Measurements from ENCODE around the gene FAM200A. TPM values are rescaled to one million over a fixed set of nuclear protein-coding genes. Genes with fewer than 3 reads are reported as not detected.

Gene FAM200A
- total and polyA plus RNA-seq, 2 of the 13 experiments (the other 11 are each of a cell fraction or from before 2014, with no cell fraction given) = 4.7 to 6.3 TPM

GRCh38 chr7:99559175-99559915 lies 7.4 kb upstream of the FAM200A start (continued):
- TF ChIP-seq RNF219 (CRISPR knock-in tag; IDR thresholded peaks at IDR 0.05) (no peak), MAX (IDR thresholded peaks at IDR 0.05) (no peak), NR2F2 (IDR thresholded peaks at IDR 0.05; ENCODE audit: borderline replicate concordance, low read depth) (no peak), NCOR1 (IDR thresholded peaks at IDR 0.05; ENCODE audit: borderline replicate concordance, low read length) (no peak), ZSCAN29 (CRISPR knock-in tag; conservative IDR thresholded peaks at IDR 0.05) (no peak), ZMYM2 (CRISPR knock-in tag; IDR thresholded peaks at IDR 0.05) (no peak), ZNF619 (CRISPR knock-in tag; IDR thresholded peaks at IDR 0.05) (no peak), HMG20B (CRISPR knock-in tag; conservative IDR thresholded peaks at IDR 0.05) (no peak), KLF9 (CRISPR knock-in tag; IDR thresholded peaks at IDR 0.05; ENCODE audit: low read depth) (no peak), ZFP82 (CRISPR knock-in tag; IDR thresholded peaks at IDR 0.05; ENCODE audit: borderline replicate concordance) (no peak), ZNF558 (CRISPR knock-in tag; IDR thresholded peaks at IDR 0.05; ENCODE audit: borderline replicate concordance) (peak; percentile 53; the same call in 1 of the 2 replicates), ZNF549 (CRISPR knock-in tag; IDR thresholded peaks at IDR 0.05) (no peak), BRCA1 (CRISPR knock-in tag; IDR thresholded peaks at IDR 0.05) (no peak), ZFP1 (CRISPR knock-in tag; IDR thresholded peaks at IDR 0.05) (no peak), FOXJ3 (CRISPR knock-in tag; IDR thresholded peaks at IDR 0.05; ENCODE audit: borderline replicate concordance) (no peak), MIER3 (CRISPR knock-in tag; IDR thresholded peaks at IDR 0.05; ENCODE audit: borderline replicate concordance) (no peak), SP5 (CRISPR knock-in tag; IDR thresholded peaks at IDR 0.05; ENCODE audit: borderline replicate concordance, low read depth) (no peak), ZSCAN22 (CRISPR knock-in tag; IDR thresholded peaks at IDR 0.05) (no peak), FOXK2 (IDR thresholded peaks at IDR 0.05) (no peak), PREB (CRISPR knock-in tag; IDR thresholded peaks at IDR 0.05) (no peak), MLLT10 (CRISPR knock-in tag; IDR thresholded peaks at IDR 0.05) (no peak), ZFP90 (CRISPR knock-in tag; IDR thresholded peaks at IDR 0.05; ENCODE audit: borderline replicate concordance) (peak; percentile 23; the same call in 1 of the 2 replicates), MTA3 (CRISPR knock-in tag; IDR thresholded peaks at IDR 0.05) (no peak), ZNF770 (CRISPR knock-in tag; IDR thresholded peaks at IDR 0.05) (peak; percentile 93), ZNF816 (CRISPR knock-in tag; IDR thresholded peaks at IDR 0.05; ENCODE audit: borderline replicate concordance) (no peak)

Data from HepG2 (cell line).